Right hindlimb (tissue), 1 donor: ENCODE data around the gene EEA1.
A peak's percentile ranks its signal among the peaks of the same experiment; 100 is the strongest.

Source experiments
- DNase-seq: peaks from one replicate; pipeline ENCODE4 v3.0.0-alpha.2; 2018

Gene EEA1

GRCh38 chr12:92877904-92878303 is 51.2 kb downstream of the EEA1 start:
- no peak for DNase-seq

GRCh38 chr12:92876496-92876895 is 52.6 kb downstream of the EEA1 start:
- no peak for DNase-seq

GRCh38 chr12:92871116-92871515 is 58.0 kb downstream of the EEA1 start:
- no peak for DNase-seq

- no peak for DNase-seq
Observed at GRCh38 chr12:92866418-92866817, 62.7 kb downstream of the EEA1 start.

GRCh38 chr12:92863251-92863650 is 65.8 kb downstream of the EEA1 start:
- DNase-seq, result no peak

GRCh38 chr12:92861381-92861780 is 67.7 kb downstream of the EEA1 start:
- DNase-seq, result no peak

DNA sequence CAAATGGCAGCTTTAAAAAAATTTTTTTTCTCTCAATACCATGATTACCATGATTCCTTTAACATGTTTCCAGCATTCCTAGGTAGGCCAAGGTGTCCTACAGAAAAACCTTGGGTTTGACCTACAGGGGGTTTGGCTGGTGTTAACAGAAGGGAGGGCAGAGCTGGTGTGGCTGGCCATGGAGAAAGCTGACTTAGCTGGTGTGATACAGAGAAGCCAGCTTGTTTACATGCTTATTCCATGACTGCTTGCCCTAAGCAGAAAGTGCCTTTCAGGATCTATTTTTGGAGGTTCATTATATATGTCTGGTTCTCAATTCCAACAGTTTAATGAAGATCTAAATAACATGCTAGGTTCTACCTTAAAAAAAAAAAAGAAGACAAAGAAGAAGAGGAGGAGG is 68.6 kb downstream of the EEA1 start:
- DNase-seq, result no peak

GRCh38 chr12:92859650-92860386 is 69.3 kb downstream of the EEA1 start:
- no peak for DNase-seq

DNA sequence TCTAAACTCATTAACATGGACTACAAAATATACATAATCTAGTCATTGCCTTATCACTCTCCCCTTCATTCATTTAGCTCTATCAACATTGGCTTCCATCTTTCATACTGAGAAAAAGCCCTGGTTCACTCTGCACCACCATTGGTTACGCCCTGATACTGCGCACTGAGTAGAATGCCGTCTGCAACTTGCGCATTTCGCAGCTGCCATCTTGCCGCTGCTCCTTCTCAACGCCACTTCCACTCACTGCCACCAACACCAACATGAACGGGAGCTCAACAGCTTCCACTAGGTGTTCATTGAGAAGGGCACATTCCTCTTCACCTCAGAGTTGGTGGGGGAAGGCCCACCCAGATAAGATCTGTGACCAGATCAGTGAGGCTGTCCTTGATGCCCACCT is 71.3 kb downstream of the EEA1 start:
- no peak for DNase-seq

DNA sequence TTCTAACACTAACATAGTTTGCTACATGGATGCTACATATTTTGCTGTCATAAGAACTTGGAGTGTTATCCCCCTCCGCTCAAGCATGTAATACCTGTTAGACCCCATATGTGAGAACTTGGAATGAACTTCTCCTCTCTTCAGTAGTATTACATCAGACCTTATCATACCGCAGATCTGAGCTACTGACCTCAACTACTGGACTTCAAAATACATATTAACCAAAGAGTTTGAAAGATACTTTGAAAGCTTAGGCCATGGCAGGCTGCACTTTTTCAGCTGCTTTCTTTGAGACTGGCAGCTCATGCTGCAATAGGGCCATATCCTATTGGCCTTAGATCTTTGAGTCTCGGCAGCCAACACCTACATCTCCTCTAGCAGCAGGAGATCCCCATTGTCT is 74.8 kb downstream of the EEA1 start:
- no peak for DNase-seq

GRCh38 chr12:92848740-92849139 is 80.4 kb downstream of the EEA1 start:
- no peak for DNase-seq

DNA sequence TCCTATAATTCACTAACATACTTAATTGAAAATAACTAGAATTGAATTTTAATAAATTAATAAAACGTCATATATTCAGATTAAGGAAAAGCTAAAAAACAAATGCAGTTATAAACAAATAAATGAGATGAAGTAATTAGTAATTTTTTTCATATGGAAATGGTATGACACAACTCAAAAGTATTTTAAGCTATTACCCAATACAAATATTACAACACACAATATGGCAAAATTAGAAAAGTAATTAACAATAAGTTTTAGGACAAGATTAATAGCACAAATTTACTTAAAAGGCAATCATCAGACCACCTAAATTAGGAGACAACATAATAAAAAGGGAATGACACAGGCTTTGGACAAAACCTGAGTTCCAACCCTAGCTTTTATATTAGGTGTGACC is 81.7 kb downstream of the EEA1 start:
- no peak for DNase-seq

GRCh38 chr12:92845329-92845728 is 83.8 kb downstream of the EEA1 start:
- no peak for DNase-seq

GRCh38 chr12:92844151-92844763 is 84.8 kb downstream of the EEA1 start:
- DNase-seq, result no peak

DNA sequence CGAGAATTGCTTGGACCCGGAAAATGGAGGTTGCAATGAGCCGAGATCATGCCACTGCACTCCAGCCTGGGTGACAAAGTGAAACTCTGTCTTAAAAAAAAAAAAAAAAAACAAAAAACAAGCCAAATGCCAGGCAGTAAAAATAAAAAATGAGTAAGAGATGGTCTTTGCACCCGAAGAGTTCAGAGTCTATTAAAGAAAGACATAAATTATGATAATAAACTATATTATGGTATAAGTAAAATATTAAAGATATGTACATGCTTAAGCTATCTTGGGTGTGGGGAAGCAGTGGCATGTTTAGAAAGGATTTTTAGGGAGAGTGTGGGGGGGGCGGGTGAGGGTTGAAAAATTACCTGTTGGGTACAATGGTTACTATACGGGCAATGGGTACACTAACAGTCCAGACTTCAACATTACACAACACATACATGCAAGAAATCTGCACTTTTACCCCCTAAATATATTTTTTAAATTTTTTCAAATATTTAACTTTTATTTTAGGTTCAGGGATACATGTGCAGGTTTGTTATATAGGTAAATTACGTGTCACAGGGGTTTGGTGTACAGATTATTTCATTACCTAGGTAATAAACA is 99.3 kb downstream of the EEA1 start:
- no peak for DNase-seq

- DNase-seq, result no peak
Observed at GRCh38 chr12:92828565-92828964, 100.5 kb downstream of the EEA1 start.

GRCh38 chr12:92827836-92828431 is 101.2 kb downstream of the EEA1 start:
- peak; percentile 46 for DNase-seq

DNA sequence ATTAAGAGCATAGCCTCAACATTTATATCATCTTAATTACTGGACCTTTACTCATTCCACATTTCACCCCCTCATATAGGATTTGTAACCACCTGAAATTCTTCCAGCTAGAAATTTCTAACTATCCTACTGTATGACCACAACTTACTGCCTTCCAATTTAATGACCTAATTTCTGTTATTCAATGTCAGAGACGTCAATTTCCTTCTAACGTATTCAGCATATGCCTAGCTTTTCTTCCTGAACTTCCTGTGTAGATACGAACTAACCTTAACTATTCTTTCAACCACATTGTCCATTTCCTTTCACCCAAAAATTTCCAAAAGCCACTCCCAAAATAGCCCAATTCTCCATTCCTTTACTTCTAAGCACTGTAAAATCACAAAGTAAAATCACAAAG is 108.0 kb downstream of the EEA1 start:
- no peak for DNase-seq

- DNase-seq, result no peak
Observed at GRCh38 chr12:92814584-92814983, 114.5 kb downstream of the EEA1 start.

- DNase-seq, result no peak
Observed at GRCh38 chr12:92810370-92810769, 118.7 kb downstream of the EEA1 start.

GRCh38 chr12:92803903-92804302 is 125.2 kb downstream of the EEA1 start:
- no peak for DNase-seq

DNA sequence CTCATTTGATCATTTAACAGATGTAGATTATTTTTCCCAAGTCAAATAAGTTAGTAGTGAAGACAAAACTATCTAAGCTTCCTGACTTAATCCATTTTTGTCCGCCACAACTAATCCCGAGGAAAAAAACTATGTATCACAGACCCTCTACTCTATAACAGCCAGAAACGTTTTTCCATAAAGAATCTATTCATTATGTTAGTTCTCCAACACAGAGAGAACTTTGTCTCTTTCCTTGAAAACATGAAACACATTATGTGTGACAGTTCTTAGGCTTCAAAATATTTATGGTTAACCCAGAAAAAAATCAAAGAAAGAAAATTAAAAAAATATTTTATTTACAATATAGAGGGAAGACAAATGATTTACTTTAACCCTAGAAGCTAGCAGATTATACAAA is 126.2 kb downstream of the EEA1 start:
- DNase-seq, result no peak

DNA sequence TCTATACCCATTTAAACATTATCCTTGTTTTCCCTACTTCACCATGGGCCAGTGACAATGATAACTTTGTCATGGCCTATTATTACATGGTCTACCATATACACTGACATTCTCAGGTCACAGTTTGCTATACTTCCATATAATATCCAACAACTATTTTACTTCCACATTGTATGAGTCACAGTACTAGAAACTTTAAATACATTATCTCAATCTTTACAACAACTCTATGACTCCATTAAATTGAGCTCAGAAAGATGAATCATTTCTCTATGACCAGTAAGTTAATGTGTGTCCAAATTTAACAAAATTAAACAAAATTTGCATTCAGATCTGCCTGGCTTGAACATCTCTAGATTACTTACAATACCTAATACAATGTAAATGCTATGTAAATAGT is 132.4 kb downstream of the EEA1 start:
- DNase-seq, result no peak

GRCh38 chr12:92794814-92795213 is 134.3 kb downstream of the EEA1 start:
- no peak for DNase-seq
